Stimulated activated CD8-positive, alpha-beta memory T cell treated with anti-CD3 and anti-CD28 coated beads, Interleukin-12 subunit alpha, Interleukin-12 subunit beta, amount 100 ng/mL, for 4 hours (primary cell): ENCODE results near the gene SLC3A2.
"Not testable (repeated sequence)": the region's sequence is repeated elsewhere in the genome, so short reads cannot be mapped to it uniquely, and the experiment has no call there.

ENCODE experiments used
- DNase-seq: peaks from one replicate; pipeline ENCODE4 v3.0.0-alpha.2; 2020; ENCODE audit warnings: low read depth

Gene SLC3A2

DNA sequence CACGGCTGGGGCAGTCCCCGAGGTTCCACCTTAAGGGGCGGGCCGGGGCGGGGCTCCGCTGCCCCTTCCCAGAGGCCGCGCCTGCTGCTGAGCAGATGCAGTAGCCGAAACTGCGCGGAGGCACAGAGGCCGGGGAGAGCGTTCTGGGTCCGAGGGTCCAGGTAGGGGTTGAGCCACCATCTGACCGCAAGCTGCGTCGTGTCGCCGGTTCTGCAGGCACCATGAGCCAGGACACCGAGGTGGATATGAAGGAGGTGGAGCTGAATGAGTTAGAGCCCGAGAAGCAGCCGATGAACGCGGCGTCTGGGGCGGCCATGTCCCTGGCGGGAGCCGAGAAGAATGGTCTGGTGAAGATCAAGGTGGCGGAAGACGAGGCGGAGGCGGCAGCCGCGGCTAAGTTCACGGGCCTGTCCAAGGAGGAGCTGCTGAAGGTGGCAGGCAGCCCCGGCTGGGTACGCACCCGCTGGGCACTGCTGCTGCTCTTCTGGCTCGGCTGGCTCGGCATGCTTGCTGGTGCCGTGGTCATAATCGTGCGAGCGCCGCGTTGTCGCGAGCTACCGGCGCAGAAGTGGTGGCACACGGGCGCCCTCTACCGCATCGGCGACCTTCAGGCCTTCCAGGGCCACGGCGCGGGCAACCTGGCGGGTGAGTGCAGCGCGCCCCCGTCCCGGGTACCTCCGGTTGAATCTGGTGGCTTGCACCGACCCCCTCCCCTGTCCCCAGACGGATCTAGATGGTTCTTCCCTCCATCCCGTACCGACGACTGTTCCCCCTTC is at the start of gene SLC3A2:
TSS of gene SLC3A2 (plus strand) at position 94 of the 776 bp plus-strand sequence. CDS start at position 222, 128 bp downstream.
- peak; percentile 85 for DNase-seq

- no peak for DNase-seq
Measured at GRCh38 chr11:62830904-62831519, 49.7 kb upstream of the SLC3A2 start.

DNA sequence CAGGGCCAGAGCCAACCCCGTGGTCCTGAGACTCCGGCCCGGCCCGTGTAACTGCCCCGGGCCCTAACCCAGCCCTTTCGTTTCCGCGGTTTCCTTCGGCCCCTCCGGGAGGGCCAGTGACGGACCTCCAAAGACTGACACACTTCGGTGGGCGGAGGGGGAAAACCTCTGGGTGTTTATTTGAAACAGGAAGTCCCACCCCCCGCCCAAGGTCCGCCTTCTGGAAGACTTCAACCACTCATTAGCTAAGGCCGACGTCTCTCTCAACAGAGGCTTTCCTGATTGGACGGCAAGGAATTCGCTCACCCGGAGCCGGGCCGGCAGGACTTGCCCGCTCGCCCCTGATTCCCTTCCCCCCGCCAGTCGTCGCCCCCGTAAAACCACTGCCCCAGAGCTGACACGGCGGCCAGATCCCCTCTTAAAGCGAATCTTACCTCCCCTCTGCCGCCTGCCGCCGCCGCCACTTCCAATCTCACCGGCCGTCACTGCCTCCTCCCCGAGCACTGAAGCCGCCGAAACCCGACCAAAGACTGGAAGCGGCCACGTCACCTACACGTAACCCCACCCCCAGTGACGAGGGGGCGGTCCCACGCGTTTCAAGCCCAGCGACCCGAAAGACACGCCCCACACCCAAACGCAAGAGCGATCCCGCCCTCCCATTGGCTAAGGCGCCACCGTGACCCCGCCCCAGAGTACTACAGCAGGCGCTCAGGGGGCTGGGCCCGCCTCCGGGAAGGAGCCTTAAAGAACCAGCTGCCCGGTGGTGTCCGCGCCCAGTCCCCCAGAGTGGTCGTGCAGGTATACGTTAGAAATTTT is 49.0 kb upstream of the SLC3A2 start, which contains the start of gene STX5:
TSS of gene STX5 (minus strand) at position 532 of the 816 bp plus-strand sequence. CDS start 808 bp downstream, outside the sequence.
- peak; percentile 98 for DNase-seq

GRCh38 chr11:62832336-62833234 is 48.1 kb upstream of the SLC3A2 start, which contains the start of gene TEX54:
TEX54 (minus strand) TSS chr11:62832841.
- no peak for DNase-seq

DNA sequence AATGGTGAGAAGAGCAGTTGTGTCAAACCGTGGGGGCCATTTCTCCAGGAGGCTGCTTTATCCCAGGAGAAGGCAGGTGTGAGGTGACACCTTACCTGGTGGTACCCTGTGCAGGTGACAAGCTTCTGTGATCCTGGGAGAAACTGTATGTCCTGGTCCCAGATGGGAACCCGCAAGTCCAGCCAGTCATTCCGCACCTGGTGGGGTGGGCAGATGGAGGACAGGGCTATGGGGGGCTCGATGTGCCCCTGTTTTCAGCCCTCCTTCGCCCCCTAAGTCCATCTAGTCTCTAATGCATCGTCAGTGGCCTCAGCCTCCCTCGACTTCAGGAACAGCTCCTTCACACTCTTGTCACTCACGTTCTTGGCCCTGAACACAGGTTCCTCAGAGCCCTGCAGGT is 45.4 kb upstream of the SLC3A2 start:
- no peak for DNase-seq

DNA sequence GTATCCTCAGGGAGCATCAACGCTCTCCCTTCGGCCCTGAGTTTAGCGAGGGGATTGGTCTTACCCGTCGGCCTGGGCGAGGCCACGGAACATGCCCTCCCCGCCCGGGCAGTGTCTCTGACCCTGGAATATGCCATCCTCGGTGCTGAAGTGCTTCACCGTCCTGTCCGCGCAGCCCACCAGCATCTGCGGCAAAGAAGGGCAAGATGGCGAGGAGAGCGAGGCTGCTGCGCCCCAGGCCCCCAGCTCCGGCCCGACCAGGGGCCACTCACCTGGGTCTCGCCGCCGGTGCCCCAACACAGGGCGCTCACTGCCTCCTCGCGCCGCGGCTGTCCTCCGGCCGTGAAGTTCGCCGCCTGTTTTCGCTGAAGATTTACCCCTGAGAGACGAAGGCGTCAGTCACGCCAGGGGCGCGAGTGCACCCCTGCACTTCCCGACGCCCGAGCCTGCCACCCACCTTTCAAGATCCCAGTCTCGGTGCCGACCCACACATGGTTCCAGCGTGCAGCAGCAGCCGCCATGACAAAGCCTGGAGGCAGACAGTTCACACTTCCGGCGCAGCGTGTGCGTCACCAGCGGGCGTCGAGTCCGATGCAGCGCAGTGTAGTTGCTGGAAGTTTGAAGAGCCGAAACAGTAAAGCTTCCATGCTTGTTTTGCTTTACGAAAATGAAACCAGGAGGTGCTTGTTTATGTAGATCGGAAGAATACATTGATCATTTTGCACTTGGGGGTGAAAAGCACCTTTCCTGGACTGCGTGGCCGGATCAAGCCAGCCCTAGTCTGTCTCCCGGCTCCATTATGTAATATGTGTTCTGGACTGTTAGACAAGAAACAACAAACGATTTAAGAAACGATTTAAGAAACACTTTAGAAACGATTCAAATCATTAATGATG is 41.4 kb upstream of the SLC3A2 start, which contains the start of gene WDR74:
TSS of gene WDR74 (minus strand) at position 541 of the 896 bp plus-strand sequence. CDS start at position 521, 20 bp downstream.
- DNase-seq = peak; percentile 84

GRCh38 chr11:62840721-62841360 is 39.9 kb upstream of the SLC3A2 start:
- peak; percentile 61 for DNase-seq

DNA sequence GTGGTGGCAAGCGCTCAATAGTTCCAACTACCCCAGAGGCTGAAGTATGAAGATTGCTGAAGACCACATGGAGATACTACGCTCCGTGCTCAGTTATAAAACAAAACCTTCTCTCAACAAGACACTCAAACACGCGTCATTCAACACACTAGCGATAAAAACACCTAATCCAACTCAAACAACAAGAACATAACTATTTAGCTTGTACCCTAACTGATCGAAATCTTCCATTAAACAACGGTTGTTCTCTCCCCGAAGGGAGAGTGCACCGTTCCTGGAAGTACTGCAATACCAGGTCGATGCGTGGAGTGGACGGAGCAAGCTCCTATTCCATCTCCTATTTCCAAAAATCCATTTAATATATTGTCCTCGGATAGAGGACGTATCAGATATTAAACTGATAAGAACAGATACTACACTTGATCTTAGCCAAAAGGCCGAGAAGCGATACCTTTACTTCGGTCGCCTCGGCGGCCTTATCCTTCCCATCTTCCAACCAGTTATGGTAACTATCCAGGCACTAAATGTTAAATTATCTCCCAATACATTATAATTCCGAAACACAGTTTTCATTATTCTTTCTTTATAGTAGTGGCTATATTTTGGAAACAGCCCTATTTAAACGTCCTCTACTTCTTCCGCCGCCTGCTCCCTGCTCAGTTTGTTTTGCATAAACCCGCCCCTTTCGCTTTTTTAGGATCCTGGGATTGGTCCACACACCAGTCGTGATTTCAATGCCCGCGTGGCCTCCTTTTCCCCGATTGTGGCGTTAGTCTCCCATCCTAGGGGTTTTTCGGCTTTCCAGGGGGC is 39.1 kb upstream of the SLC3A2 start:
- peak; percentile 60 for DNase-seq

DNA sequence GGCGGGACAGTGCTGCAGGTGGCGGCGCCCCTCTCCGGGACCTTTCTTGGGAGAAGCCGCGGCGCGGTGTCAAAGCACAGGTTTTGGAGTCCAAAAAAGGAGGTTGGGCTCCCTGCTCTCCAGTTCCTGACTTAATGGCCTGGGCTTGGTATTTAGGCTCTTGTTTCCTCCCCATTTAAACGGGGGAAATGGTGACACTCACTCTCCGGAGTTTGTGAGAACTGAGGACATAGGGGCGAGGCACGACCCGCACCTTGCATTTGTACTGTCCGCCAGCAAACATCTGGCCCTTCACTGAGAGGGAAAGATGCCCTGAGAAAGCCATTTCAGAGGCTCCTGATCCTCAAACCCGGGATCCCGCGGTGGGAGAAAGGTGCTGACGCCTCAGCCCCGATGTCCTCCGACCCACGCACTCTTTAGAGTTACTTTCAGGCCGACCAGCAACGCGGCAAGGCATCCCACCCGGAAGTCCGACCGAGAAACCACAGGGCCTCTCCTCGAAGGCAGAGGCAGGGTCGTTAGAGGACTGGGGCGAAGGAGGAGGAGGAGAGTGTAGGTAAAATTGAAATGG is 38.4 kb upstream of the SLC3A2 start:
- peak; percentile 17 for DNase-seq

- DNase-seq = not testable (repeated sequence)
Measured at GRCh38 chr11:62842891-62843290, 37.8 kb upstream of the SLC3A2 start.

DNA sequence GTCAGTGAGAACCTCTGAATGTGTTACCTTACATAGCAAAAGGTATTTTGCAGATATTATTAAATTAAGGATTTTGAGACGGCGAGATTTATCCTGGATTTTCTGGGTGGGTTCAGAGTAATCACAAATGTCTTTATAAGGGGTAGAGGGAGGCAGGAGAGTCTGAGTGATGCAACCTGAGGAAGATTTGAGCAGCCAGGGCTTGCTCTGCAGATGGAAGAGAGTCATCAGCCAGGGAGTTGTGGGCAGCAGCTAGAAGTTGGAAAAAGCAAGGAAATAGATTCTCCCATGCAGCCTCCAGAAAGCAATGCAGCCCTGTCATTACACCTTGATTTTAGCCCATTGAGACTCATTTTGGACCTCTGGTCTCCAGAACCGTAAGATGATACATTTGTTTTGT is 37.2 kb upstream of the SLC3A2 start:
- DNase-seq = no peak

- DNase-seq = no peak
Measured at GRCh38 chr11:62844154-62844553, 36.5 kb upstream of the SLC3A2 start.

DNA sequence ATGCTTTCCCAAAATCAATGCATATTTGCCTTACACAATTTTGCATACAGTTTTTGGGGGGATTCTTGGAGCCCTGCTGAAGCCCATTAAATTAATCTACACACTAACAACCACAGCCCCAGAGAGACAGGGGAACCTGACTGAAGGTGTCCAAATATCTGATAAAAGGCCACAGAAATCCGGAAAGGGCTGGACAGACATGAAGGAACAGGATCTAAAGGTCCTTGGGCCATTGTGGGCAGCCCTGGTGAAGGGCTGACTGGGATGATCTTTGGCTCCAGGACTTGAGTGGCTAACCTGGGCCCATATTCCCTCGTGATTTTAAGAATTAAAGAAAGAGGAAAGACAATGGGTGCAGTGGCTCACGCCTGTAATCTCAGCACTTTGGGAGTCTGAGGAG is 34.5 kb upstream of the SLC3A2 start:
- DNase-seq = no peak

GRCh38 chr11:62847767-62848314 is 32.9 kb upstream of the SLC3A2 start:
- DNase-seq = no peak

- no peak for DNase-seq
Measured at GRCh38 chr11:62850911-62851806, 29.5 kb upstream of the SLC3A2 start.

GRCh38 chr11:62851807-62852522 is 28.7 kb upstream of the SLC3A2 start:
- DNase-seq = no peak
